NCI-H82 treated with DMSO at 0.1 percent for 48 hours (cell line): ENCODE results near the gene CYP19A1.
"Not testable (repeated sequence)": the region's sequence is repeated elsewhere in the genome, so short reads cannot be mapped to it uniquely, and the experiment has no call there.

Experiments
- DNase-seq: peaks from one replicate; lab custom pipeline; 2025; ENCODE audit not compliant: unreplicated experiment; lab: John Stamatoyannopoulos, UW

The CYP19A1 gene

GRCh38 chr15:51188791-51189190 is 149.6 kb downstream of the CYP19A1 start:
- not testable (repeated sequence) for DNase-seq

- DNase-seq: no peak
Observed at GRCh38 chr15:51186891-51187290, 151.5 kb downstream of the CYP19A1 start.

- no peak for DNase-seq
Observed at GRCh38 chr15:51186181-51186705, 152.2 kb downstream of the CYP19A1 start.

- DNase-seq: no peak
Observed at GRCh38 chr15:51185213-51186159, 152.9 kb downstream of the CYP19A1 start.

- no peak for DNase-seq
Observed at GRCh38 chr15:51184627-51185026, 153.8 kb downstream of the CYP19A1 start.

GRCh38 chr15:51183076-51183475 is 155.3 kb downstream of the CYP19A1 start:
- no peak for DNase-seq

GRCh38 chr15:51181905-51182304 is 156.5 kb downstream of the CYP19A1 start:
- DNase-seq: no peak

GRCh38 chr15:51181221-51181620 is 157.2 kb downstream of the CYP19A1 start:
- DNase-seq: no peak

- DNase-seq: no peak
Observed at GRCh38 chr15:51180534-51180933, 157.9 kb downstream of the CYP19A1 start.

- no peak for DNase-seq
Observed at GRCh38 chr15:51180011-51180410, 158.4 kb downstream of the CYP19A1 start.

- no peak for DNase-seq
Observed at GRCh38 chr15:51172193-51172592, 166.2 kb downstream of the CYP19A1 start.

GRCh38 chr15:51171634-51171932 is 166.8 kb downstream of the CYP19A1 start:
- no peak for DNase-seq

- no peak for DNase-seq
Observed at GRCh38 chr15:51170882-51171633, 167.3 kb downstream of the CYP19A1 start.

- DNase-seq: no peak
Observed at GRCh38 chr15:51168700-51169099, 169.7 kb downstream of the CYP19A1 start.

GRCh38 chr15:51163843-51164242 is 174.6 kb downstream of the CYP19A1 start:
- no peak for DNase-seq

GRCh38 chr15:51162865-51163762 is 175.3 kb downstream of the CYP19A1 start:
- DNase-seq: peak; percentile 2

GRCh38 chr15:51161491-51162220 is 176.7 kb downstream of the CYP19A1 start:
- no peak for DNase-seq

- DNase-seq: no peak
Observed at GRCh38 chr15:51160484-51160883, 177.9 kb downstream of the CYP19A1 start.
